Neural progenitor cell (in vitro differentiated cells): Measurements from ENCODE around the gene RFX7.

Experiments
- CTCF ChIP-seq: fragments of 200-600 bp; sonication (generic); IDR thresholded peaks from 2 replicates; pipeline ENCODE4 v1.5.1; 2017; ENCODE audit warnings: antibody characterized with exemption, mild to moderate bottlenecking
- EZH2 ChIP-seq: fragments of 200-600 bp; sonication (generic); IDR thresholded peaks from 2 replicates; pipeline ENCODE4 v1.6.1; 2017; ENCODE audit warnings: antibody characterized with exemption, mild to moderate bottlenecking, moderate library complexity
- EZH2phosphoT487 ChIP-seq: fragments of 200-600 bp; sonication (generic); IDR thresholded peaks from 2 replicates; pipeline ENCODE4 v1.6.1; 2017; ENCODE audit warnings: antibody characterized with exemption

DNA sequence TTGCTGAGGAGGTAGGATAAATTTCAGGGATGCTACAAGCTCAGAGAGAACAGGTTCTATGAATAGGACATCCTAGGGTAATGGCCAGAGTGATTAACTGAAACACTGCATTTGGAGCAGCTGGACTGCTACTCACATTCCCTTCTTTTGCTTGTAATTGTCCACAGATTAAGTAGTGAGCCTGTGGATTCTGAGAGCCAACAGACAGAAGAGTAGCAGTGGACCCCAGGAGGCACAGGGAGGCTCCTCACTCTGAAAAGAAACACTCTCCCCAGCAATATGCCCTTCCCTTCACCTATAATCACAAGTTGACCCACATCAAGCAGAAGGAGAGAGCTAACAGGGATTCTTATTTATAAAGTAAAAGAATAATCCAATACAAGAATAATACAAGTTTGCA, 10.6 kb upstream of the RFX7 start:
- TF ChIP-seq CTCF (no peak), EZH2 (no peak), EZH2phosphoT487 (no peak)
